HG02884 (cell line): ENCODE data around the gene ITGBL1.

Experiments used
- ATAC-seq: cut with Tn5 transposase; IDR thresholded peaks from one replicate; pipeline ENCODE4 v1.9.1; 2021; ENCODE audit warnings: mild to moderate bottlenecking, moderate library complexity; ENCODE audit not compliant: unreplicated experiment

The ITGBL1 gene

GRCh38 chr13:101554420-101555125, 102.1 kb downstream of the ITGBL1 start:
- no peak for ATAC-seq

- ATAC-seq = no peak
Measured at GRCh38 chr13:101555610-101556009, 103.1 kb downstream of the ITGBL1 start.

GRCh38 chr13:101556676-101557123, 104.2 kb downstream of the ITGBL1 start:
- ATAC-seq = no peak

GRCh38 chr13:101565317-101565716, 112.8 kb downstream of the ITGBL1 start:
- no peak for ATAC-seq

GRCh38 chr13:101567841-101568240, 115.4 kb downstream of the ITGBL1 start:
- ATAC-seq = no peak

GRCh38 chr13:101569807-101570206, 117.3 kb downstream of the ITGBL1 start:
- no peak for ATAC-seq

GRCh38 chr13:101570410-101570809, 117.9 kb downstream of the ITGBL1 start:
- no peak for ATAC-seq

- ATAC-seq = no peak
Measured at GRCh38 chr13:101572456-101572855, 120.0 kb downstream of the ITGBL1 start.

- no peak for ATAC-seq
Measured at GRCh38 chr13:101575581-101575980, 123.1 kb downstream of the ITGBL1 start.

GRCh38 chr13:101576455-101576854, 124.0 kb downstream of the ITGBL1 start:
- no peak for ATAC-seq

- no peak for ATAC-seq
Measured at GRCh38 chr13:101576977-101577376, 124.5 kb downstream of the ITGBL1 start.

- no peak for ATAC-seq
Measured at GRCh38 chr13:101579281-101579802, 126.9 kb downstream of the ITGBL1 start.

GRCh38 chr13:101584331-101584730, 131.9 kb downstream of the ITGBL1 start:
- no peak for ATAC-seq

- ATAC-seq = no peak
Measured at GRCh38 chr13:101590479-101590878, 138.0 kb downstream of the ITGBL1 start.

- no peak for ATAC-seq
Measured at GRCh38 chr13:101594936-101595335, 142.5 kb downstream of the ITGBL1 start.

- ATAC-seq = no peak
Measured at GRCh38 chr13:101596803-101597202, 144.3 kb downstream of the ITGBL1 start.

- no peak for ATAC-seq
Measured at GRCh38 chr13:101611491-101612475, 159.3 kb downstream of the ITGBL1 start.

- no peak for ATAC-seq
Measured at GRCh38 chr13:101612735-101613134, 160.3 kb downstream of the ITGBL1 start.

- ATAC-seq = no peak
Measured at GRCh38 chr13:101614491-101614890, 162.0 kb downstream of the ITGBL1 start.

GRCh38 chr13:101618440-101619187, 166.1 kb downstream of the ITGBL1 start:
- no peak for ATAC-seq

GRCh38 chr13:101621099-101621498, 168.6 kb downstream of the ITGBL1 start:
- no peak for ATAC-seq
